ENCODE measurements around the gene RAP1A.
"Not testable (repeated sequence)": the region's sequence is repeated elsewhere in the genome, so short reads cannot be mapped to it uniquely, and the experiment has no call there.

Gene RAP1A

DNA sequence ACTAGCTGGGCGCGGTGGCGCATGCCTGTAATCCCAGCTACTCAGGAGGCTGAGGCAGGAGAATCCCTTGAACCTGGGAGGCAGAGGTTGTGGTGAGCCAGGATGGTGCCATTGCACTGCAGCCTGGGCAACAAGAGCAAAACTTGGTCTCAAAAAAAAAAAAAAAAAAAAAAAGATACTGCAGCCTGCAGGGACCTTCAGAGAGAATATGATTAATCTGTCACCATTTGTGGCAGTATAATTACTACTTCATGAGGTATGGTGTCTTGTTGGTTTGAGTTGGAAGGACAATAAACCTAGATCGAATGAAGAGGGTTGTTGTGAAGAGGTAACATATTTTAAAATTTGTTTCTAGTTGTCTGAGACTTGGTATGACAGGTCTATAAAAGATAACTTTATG is 13.2 kb downstream of the RAP1A start:
- H3K9ac ChIP-seq (ENCODE audit: low read length); H4K91ac ChIP-seq (ENCODE audit: low read length); H3K14ac ChIP-seq (ENCODE audit: low read length in 2 of 2); H3K36me3 ChIP-seq (ENCODE audit: control insufficient read depth in 1 of 2, insufficient read depth in 2 of 2, low read depth in 1 of 2, low read length in 2 of 2); H2AFZ ChIP-seq (ENCODE audit: low read depth, low read length); H3K18ac ChIP-seq (ENCODE audit: low read depth in 1 of 2, low read length in 2 of 2); H3K4me2 ChIP-seq (ENCODE audit: low read length, poor library complexity, severe bottlenecking); H3K79me1 ChIP-seq (replicated peaks; ENCODE audit: low read length, poor library complexity, severe bottlenecking); H3K4me1 ChIP-seq (ENCODE audit: control insufficient read depth, insufficient read depth, low read depth, low read length); H3K23ac ChIP-seq (ENCODE audit: low read length in 2 of 2); H2BK15ac ChIP-seq (ENCODE audit: low read depth, poor library complexity, severe bottlenecking); H3K9me3 ChIP-seq (ENCODE audit: control insufficient read depth, low read length); H2BK12ac ChIP-seq (ENCODE audit: low read length in 2 of 2); H3K27me3 ChIP-seq (ENCODE audit: control insufficient read depth in 1 of 2, insufficient read depth in 1 of 2, low read length in 2 of 2); H2AK5ac ChIP-seq (ENCODE audit: low read length, severe bottlenecking); H3K4me3 ChIP-seq (ENCODE audit: insufficient read depth in 1 of 2, low read depth in 1 of 2, low read length in 2 of 2); H2BK5ac ChIP-seq (ENCODE audit: low read depth, low read length, poor library complexity, severe bottlenecking); H4K8ac ChIP-seq (ENCODE audit: low read length); DNase-seq; H2BK120ac ChIP-seq (ENCODE audit: low read depth, low read length); H3K4ac ChIP-seq (ENCODE audit: low read depth in 1 of 2, low read length in 2 of 2); H3K27ac ChIP-seq (ENCODE audit: low read length, poor library complexity, severe bottlenecking): not testable (repeated sequence)
- WGBS: 99% methylated on average over 4 of the region's 4 CpGs

GRCh38 chr1:111633736-111634247 is 14.2 kb downstream of the RAP1A start:
- H3K4me3 ChIP-seq (ENCODE audit: insufficient read depth in 1 of 2, low read depth in 1 of 2, low read length in 2 of 2): no peak overlapping the region
- H3K79me1 ChIP-seq (replicated peaks; ENCODE audit: low read length, poor library complexity, severe bottlenecking): peaks cover 4% of the 10 kb centered on the region
- H3K4ac ChIP-seq (ENCODE audit: low read depth in 1 of 2, low read length in 2 of 2): no peak overlapping the region
- H3K23ac ChIP-seq (ENCODE audit: low read length in 2 of 2): no peak overlapping the region
- no peak overlapping the region for H4K91ac ChIP-seq (ENCODE audit: low read length)
- H3K9ac ChIP-seq (ENCODE audit: low read length): no peak overlapping the region
- no peaks in the 10 kb centered on the region for H3K9me3 ChIP-seq (ENCODE audit: control insufficient read depth, low read length)
- no peak overlapping the region for H4K8ac ChIP-seq (ENCODE audit: low read length)
- no peak for DNase-seq
- H3K18ac ChIP-seq (ENCODE audit: low read depth in 1 of 2, low read length in 2 of 2): no peak overlapping the region
- H3K14ac ChIP-seq (ENCODE audit: low read length in 2 of 2): no peak overlapping the region
- H2BK15ac ChIP-seq (ENCODE audit: low read depth, poor library complexity, severe bottlenecking): no peak overlapping the region
- no peak overlapping the region for H3K4me2 ChIP-seq (ENCODE audit: low read length, poor library complexity, severe bottlenecking)
- WGBS: no CpG with 5 or more reads among the region's 1 CpG
- H3K36me3 ChIP-seq (ENCODE audit: control insufficient read depth in 1 of 2, insufficient read depth in 2 of 2, low read depth in 1 of 2, low read length in 2 of 2): no peaks in the 10 kb centered on the region
- no peak overlapping the region for H2AK5ac ChIP-seq (ENCODE audit: low read length, severe bottlenecking)
- H3K4me1 ChIP-seq (ENCODE audit: control insufficient read depth, insufficient read depth, low read depth, low read length): no peaks in the 10 kb centered on the region
- H3K27me3 ChIP-seq (ENCODE audit: control insufficient read depth in 1 of 2, insufficient read depth in 1 of 2, low read length in 2 of 2): no peaks in the 10 kb centered on the region
- H2BK12ac ChIP-seq (ENCODE audit: low read length in 2 of 2): no peak overlapping the region
- H2BK5ac ChIP-seq (ENCODE audit: low read depth, low read length, poor library complexity, severe bottlenecking): no peak overlapping the region
- no peak overlapping the region for H3K27ac ChIP-seq (ENCODE audit: low read length, poor library complexity, severe bottlenecking)
- H2AFZ ChIP-seq (ENCODE audit: low read depth, low read length): no peak overlapping the region
- no peak overlapping the region for H2BK120ac ChIP-seq (ENCODE audit: low read depth, low read length)

- Histone ChIP-seq H2AFZ (ENCODE audit: low read depth, low read length) (no peak overlapping the region), H2BK5ac (ENCODE audit: low read depth, low read length, poor library complexity, severe bottlenecking) (no peak overlapping the region), H3K36me3 (ENCODE audit: control insufficient read depth in 1 of 2, insufficient read depth in 2 of 2, low read depth in 1 of 2, low read length in 2 of 2) (no peaks in the 10 kb centered on the region), H3K14ac (ENCODE audit: low read length in 2 of 2) (no peak overlapping the region), H3K4me2 (ENCODE audit: low read length, poor library complexity, severe bottlenecking) (no peak overlapping the region), H3K27me3 (ENCODE audit: control insufficient read depth in 1 of 2, insufficient read depth in 1 of 2, low read length in 2 of 2) (no peaks in the 10 kb centered on the region), H4K91ac (ENCODE audit: low read length) (no peak overlapping the region), H3K4me1 (ENCODE audit: control insufficient read depth, insufficient read depth, low read depth, low read length) (no peaks in the 10 kb centered on the region), H3K9me3 (ENCODE audit: control insufficient read depth, low read length) (no peaks in the 10 kb centered on the region), H3K27ac (ENCODE audit: low read length, poor library complexity, severe bottlenecking) (no peak overlapping the region), H2AK5ac (ENCODE audit: low read length, severe bottlenecking) (no peak overlapping the region), H4K8ac (ENCODE audit: low read length) (no peak overlapping the region), H3K79me1 (replicated peaks; ENCODE audit: low read length, poor library complexity, severe bottlenecking) (peaks cover 6% of the 10 kb centered on the region), H2BK12ac (ENCODE audit: low read length in 2 of 2) (no peak overlapping the region), H2BK120ac (ENCODE audit: low read depth, low read length) (no peak overlapping the region), H3K4me3 (ENCODE audit: insufficient read depth in 1 of 2, low read depth in 1 of 2, low read length in 2 of 2) (no peak overlapping the region), H3K18ac (ENCODE audit: low read depth in 1 of 2, low read length in 2 of 2) (no peak overlapping the region), H2BK15ac (ENCODE audit: low read depth, poor library complexity, severe bottlenecking) (no peak overlapping the region), H3K23ac (ENCODE audit: low read length in 2 of 2) (no peak overlapping the region), H3K4ac (ENCODE audit: low read depth in 1 of 2, low read length in 2 of 2) (no peak overlapping the region), H3K9ac (ENCODE audit: low read length) (no peak overlapping the region)
- 92% methylated on average over 1 of the region's 2 CpGs for WGBS
- no peak for DNase-seq
These were observed 15.9 kb downstream of the RAP1A start for GRCh38 chr1:111635324-111636009.

DNA sequence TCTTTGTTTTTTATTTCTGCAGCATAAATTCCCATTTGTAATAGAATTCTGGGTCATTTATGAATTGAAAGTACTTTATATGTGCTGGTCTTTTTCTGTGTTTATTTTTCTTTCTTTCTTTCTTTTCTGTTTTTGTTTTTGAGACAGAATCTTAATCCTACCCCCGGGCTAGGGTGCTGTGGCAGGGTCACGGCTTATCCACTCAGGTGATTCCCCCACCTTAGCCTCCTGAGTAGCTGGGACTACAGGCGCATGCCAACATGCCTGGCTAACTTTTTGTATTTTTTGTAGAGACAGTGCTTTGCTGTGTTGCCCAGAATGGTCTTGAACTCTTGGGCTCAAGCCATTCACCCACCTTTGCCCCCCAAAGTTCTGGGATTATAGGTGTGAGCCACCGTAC is 18.7 kb downstream of the RAP1A start:
- Histone ChIP-seq H2AK5ac (ENCODE audit: low read length, severe bottlenecking) (no peak overlapping the region), H3K4me2 (ENCODE audit: low read length, poor library complexity, severe bottlenecking) (no peak overlapping the region), H3K14ac (ENCODE audit: low read length in 2 of 2) (no peak overlapping the region), H2AFZ (ENCODE audit: low read depth, low read length) (no peak overlapping the region), H4K8ac (ENCODE audit: low read length) (no peak overlapping the region), H2BK120ac (ENCODE audit: low read depth, low read length) (no peak overlapping the region), H3K27ac (ENCODE audit: low read length, poor library complexity, severe bottlenecking) (no peak overlapping the region), H3K4ac (ENCODE audit: low read depth in 1 of 2, low read length in 2 of 2) (no peak overlapping the region), H3K4me1 (ENCODE audit: control insufficient read depth, insufficient read depth, low read depth, low read length) (no peaks in the 10 kb centered on the region), H3K27me3 (ENCODE audit: control insufficient read depth in 1 of 2, insufficient read depth in 1 of 2, low read length in 2 of 2) (no peaks in the 10 kb centered on the region), H3K79me1 (replicated peaks; ENCODE audit: low read length, poor library complexity, severe bottlenecking) (peaks cover 15% of the 10 kb centered on the region), H2BK5ac (ENCODE audit: low read depth, low read length, poor library complexity, severe bottlenecking) (no peak overlapping the region), H2BK15ac (ENCODE audit: low read depth, poor library complexity, severe bottlenecking) (no peak overlapping the region), H3K23ac (ENCODE audit: low read length in 2 of 2) (no peak overlapping the region), H3K36me3 (ENCODE audit: control insufficient read depth in 1 of 2, insufficient read depth in 2 of 2, low read depth in 1 of 2, low read length in 2 of 2) (no peaks in the 10 kb centered on the region), H3K18ac (ENCODE audit: low read depth in 1 of 2, low read length in 2 of 2) (no peak overlapping the region), H3K4me3 (ENCODE audit: insufficient read depth in 1 of 2, low read depth in 1 of 2, low read length in 2 of 2) (no peak overlapping the region), H3K9ac (ENCODE audit: low read length) (no peak overlapping the region), H3K9me3 (ENCODE audit: control insufficient read depth, low read length) (no peaks in the 10 kb centered on the region), H4K91ac (ENCODE audit: low read length) (no peak overlapping the region), H2BK12ac (ENCODE audit: low read length in 2 of 2) (no peak overlapping the region)
- 94% methylated on average over 3 of the region's 4 CpGs for WGBS
- no peak for DNase-seq

Measured in mesenchymal stem cell (in vitro differentiated cells and primary cell).